K562 (cell line): ENCODE data around the gene MYH11. TPM values are rescaled to one million over a fixed set of nuclear protein-coding genes. Genes with fewer than 3 reads are reported as not detected.
A peak's percentile ranks its signal among the peaks of the same experiment; 100 is the strongest.

Experiments used
- BHLHE40 ChIP-seq: IDR thresholded peaks from 2 replicates; pipeline ENCODE4 v1.6.1; 2011; ENCODE audit warnings: low read length, improper control_type of control experiment
- DDX20 ChIP-seq: fragments of 450-650 bp; IDR thresholded peaks from 2 replicates; pipeline ENCODE4 v1.6.1; 2016; ENCODE audit warnings: missing genetic modification characterization, low read depth, mild to moderate bottlenecking, missing compliant biosample characterization, moderate library complexity
- DIDO1 ChIP-seq: fragments of 450-650 bp; IDR thresholded peaks from 2 replicates; pipeline ENCODE4 v1.6.1; 2016; ENCODE audit warnings: low read depth, missing biosample characterization, missing genetic modification characterization
- JUND ChIP-seq, 2 experiments: IDR thresholded peaks; 2 replicates in 1 of 2; 3 replicates in 1 of 2; pipeline ENCODE4 v1.6.1; 2011; ENCODE audit warnings: borderline replicate concordance in 2 of 2, low read depth in 2 of 2, low read length in 2 of 2, improper control_type of control experiment in 1 of 2, missing biosample characterization in 1 of 2, missing genetic modification characterization in 1 of 2, missing genetic modification reagents in 1 of 2
- MAFF ChIP-seq: IDR thresholded peaks from 2 replicates; pipeline ENCODE4 v1.6.1; 2012; ENCODE audit warnings: low read length, improper control_type of control experiment
- MYBL2 ChIP-seq, 2 experiments: fragments of 450-650 bp in 1 of 2; sonication (generic) in 1 of 2; formaldehyde crosslinking in 1 of 2; IDR thresholded peaks; 2 replicates each; pipeline versions ENCODE4 v1.6.1 to v1.8.1; 2017 to 2022; ENCODE audit warnings: borderline replicate concordance in 1 of 2, inconsistent platforms in 1 of 2, low read depth in 1 of 2, mild to moderate bottlenecking in 1 of 2, missing genetic modification reagents in 1 of 2, moderate library complexity in 1 of 2
- NFE2L1 ChIP-seq: fragments of 450-650 bp; IDR thresholded peaks from 2 replicates; pipeline ENCODE4 v1.6.1; 2016; ENCODE audit warnings: missing genetic modification characterization, low read depth, mild to moderate bottlenecking, missing compliant biosample characterization, moderate library complexity, borderline replicate concordance
- NR2C1 ChIP-seq, 2 experiments: fragments of 450-650 bp; IDR thresholded peaks; 2 replicates each; pipeline ENCODE4 v1.6.1; 2017; ENCODE audit warnings: mild to moderate bottlenecking in 2 of 2, antibody characterized with exemption in 1 of 2, inconsistent platforms in 1 of 2, missing compliant biosample characterization in 1 of 2, missing genetic modification characterization in 1 of 2
- RHOXF2B ChIP-seq: fragments of 250-450 bp; sonication (Bioruptor Pico); conservative IDR thresholded peaks from 2 replicates; pipeline ENCODE4 v1.5.1; 2021
- SIRT6 ChIP-seq: IDR thresholded peaks from one replicate; pipeline ENCODE4 v1.6.1; 2012; ENCODE audit warnings: low read depth, mild to moderate bottlenecking, control low read depth, inconsistent platforms, low read length, moderate library complexity
- SREBF1 ChIP-seq: fragments of 150-350 bp; IDR thresholded peaks from 2 replicates; pipeline ENCODE4 v1.6.1; 2014; ENCODE audit warnings: antibody characterized with exemption, low read depth, low read length, borderline replicate concordance
- TEAD1 ChIP-seq, 2 experiments: fragments of 450-650 bp in 1 of 2; sonication (generic) in 1 of 2; formaldehyde crosslinking; IDR thresholded peaks; 2 replicates each; pipeline versions ENCODE4 v1.4.0 to v1.8.0; 2020 to 2022; ENCODE audit warnings: mild to moderate bottlenecking in 2 of 2, missing genetic modification reagents in 1 of 2
- ZFX ChIP-seq: sonication (generic); formaldehyde crosslinking; IDR thresholded peaks from 2 replicates; pipeline ENCODE4 v1.8.0; 2022; ENCODE audit warnings: mild to moderate bottlenecking, missing genetic modification reagents, moderate library complexity
- ZNF316 ChIP-seq: fragments of 450-650 bp; IDR thresholded peaks from 2 replicates; pipeline ENCODE4 v1.6.1; 2016
- polyA plus RNA-seq, 8 experiments: library from polyadenylated mRNA; depleted of rRNA in 4 of 8; stranded (reverse) in 5 of 8; unstranded in 3 of 8; fragments of >200 nt; fragmentation: Nextera tagmentation in 2 of 8; fragmentation: Illumina TruSeq in 1 of 8; extraction: Ambion mirVana in 2 of 8; extraction: Trizol in 1 of 8; gene quantifications; 2 replicates each; pipeline versions ENCODE4 v1.2.1 to v1.2.3, GENCODE V29; 2011 to 2014; ENCODE audit warnings: inconsistent platforms in 1 of 8, missing spikeins in 1 of 8
- total RNA-seq, 7 experiments: library from RNA; depleted of rRNA in 6 of 7; stranded (reverse); fragments of >200 nt in 6 of 7; fragmentation: Illumina TruSeq in 2 of 7; extraction: Trizol in 2 of 7; gene quantifications; 2 replicates each; pipeline versions ENCODE4 v1.2.1 to v1.2.3, GENCODE V29; 2011 to 2021; ENCODE audit warnings: low replicate concordance in 1 of 7
- TF ChIP-seq, protein P1 (sequence below): fragments of 250-450 bp; sonication (Bioruptor Pico); IDR thresholded peaks from 2 replicates; pipeline ENCODE4 v1.4.0; 2020
- TF ChIP-seq, protein P2 (sequence below): IDR thresholded peaks from 2 replicates; pipeline ENCODE4 v1.6.1; 2012; ENCODE audit warnings: low read depth, low read length, improper control_type of control experiment, borderline replicate concordance
- TF ChIP-seq, protein P3 (sequence below): fragments of 450-650 bp; formaldehyde crosslinking; IDR thresholded peaks from 2 replicates; pipeline ENCODE4 v1.4.0; 2020; ENCODE audit warnings: mild to moderate bottlenecking, moderate library complexity

Gene MYH11
- total and polyA plus RNA-seq, 9 of the 15 experiments (the other 6 are each of a cell fraction or from before 2014, with no cell fraction given): 0.05 to 0.47 (median 0.08) TPM; not detected in 5

DNA sequence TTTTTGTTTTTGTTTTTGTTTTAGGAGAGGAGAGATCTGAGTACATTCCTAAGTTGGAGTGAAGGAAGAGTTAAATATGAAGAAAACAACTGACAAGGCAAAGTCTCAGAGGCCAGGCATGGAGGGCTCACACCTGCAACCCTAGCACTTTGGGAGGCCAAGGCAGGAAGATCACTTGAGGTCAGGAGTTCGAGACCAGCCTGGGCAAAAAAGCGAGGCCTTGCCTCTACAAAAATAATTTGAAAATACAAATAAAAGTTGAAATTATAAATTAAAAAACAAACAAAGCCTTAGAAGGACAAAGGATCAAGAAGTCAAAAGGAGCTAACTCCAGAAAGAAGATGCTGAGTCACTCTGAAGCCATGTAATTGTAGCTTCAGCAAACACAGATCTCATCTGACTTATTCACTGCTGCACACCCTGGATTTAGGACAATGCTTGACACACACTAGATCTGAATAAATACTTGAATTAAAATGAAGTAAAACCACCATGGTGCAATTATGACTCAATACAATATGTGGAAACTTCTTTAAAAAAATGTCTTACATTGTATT, 22.5 kb upstream of the MYH11 start (continued):
- TF ChIP-seq, protein P1, sequence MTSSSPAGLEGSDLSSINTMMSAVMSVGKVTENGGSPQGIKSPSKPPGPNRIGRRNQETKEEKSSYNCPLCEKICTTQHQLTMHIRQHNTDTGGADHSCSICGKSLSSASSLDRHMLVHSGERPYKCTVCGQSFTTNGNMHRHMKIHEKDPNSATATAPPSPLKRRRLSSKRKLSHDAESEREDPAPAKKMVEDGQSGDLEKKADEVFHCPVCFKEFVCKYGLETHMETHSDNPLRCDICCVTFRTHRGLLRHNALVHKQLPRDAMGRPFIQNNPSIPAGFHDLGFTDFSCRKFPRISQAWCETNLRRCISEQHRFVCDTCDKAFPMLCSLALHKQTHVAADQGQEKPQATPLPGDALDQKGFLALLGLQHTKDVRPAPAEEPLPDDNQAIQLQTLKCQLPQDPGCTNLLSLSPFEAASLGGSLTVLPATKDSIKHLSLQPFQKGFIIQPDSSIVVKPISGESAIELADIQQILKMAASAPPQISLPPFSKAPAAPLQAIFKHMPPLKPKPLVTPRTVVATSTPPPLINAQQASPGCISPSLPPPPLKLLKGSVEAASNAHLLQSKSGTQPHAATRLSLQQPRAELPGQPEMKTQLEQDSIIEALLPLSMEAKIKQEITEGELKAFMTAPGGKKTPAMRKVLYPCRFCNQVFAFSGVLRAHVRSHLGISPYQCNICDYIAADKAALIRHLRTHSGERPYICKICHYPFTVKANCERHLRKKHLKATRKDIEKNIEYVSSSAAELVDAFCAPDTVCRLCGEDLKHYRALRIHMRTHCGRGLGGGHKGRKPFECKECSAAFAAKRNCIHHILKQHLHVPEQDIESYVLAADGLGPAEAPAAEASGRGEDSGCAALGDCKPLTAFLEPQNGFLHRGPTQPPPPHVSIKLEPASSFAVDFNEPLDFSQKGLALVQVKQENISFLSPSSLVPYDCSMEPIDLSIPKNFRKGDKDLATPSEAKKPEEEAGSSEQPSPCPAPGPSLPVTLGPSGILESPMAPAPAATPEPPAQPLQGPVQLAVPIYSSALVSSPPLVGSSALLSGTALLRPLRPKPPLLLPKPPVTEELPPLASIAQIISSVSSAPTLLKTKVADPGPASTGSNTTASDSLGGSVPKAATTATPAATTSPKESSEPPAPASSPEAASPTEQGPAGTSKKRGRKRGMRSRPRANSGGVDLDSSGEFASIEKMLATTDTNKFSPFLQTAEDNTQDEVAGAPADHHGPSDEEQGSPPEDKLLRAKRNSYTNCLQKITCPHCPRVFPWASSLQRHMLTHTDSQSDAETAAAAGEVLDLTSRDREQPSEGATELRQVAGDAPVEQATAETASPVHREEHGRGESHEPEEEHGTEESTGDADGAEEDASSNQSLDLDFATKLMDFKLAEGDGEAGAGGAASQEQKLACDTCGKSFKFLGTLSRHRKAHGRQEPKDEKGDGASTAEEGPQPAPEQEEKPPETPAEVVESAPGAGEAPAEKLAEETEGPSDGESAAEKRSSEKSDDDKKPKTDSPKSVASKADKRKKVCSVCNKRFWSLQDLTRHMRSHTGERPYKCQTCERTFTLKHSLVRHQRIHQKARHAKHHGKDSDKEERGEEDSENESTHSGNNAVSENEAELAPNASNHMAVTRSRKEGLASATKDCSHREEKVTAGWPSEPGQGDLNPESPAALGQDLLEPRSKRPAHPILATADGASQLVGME: no peak
- TF ChIP-seq MAFF (peak; percentile 96), ZNF316 (peak; percentile 97), TEAD1 (CRISPR knock-in tag; IDR thresholded peaks at IDR 0.05) (0 out of 4 replicates have a peak, but pooled peaks of 1 of the 2 experiments have one; percentile 4), DIDO1 (tag) (no peak), NFE2L1 (tag) (peak; percentile 96), SREBF1 (no peak), MYBL2 (IDR thresholded peaks at IDR 0.05; ENCODE audit: low read depth) (no peak), MYBL2 (CRISPR knock-in tag; IDR thresholded peaks at IDR 0.05; ENCODE audit: borderline replicate concordance) (no peak), ZFX (CRISPR knock-in tag) (no peak), SIRT6 (no peak), JUND (IDR thresholded peaks at IDR 0.05; ENCODE audit: borderline replicate concordance, low read depth, low read length) (peak; percentile 57; the same call in 1 of the 2 replicates), JUND (tag; IDR thresholded peaks at IDR 0.05; ENCODE audit: borderline replicate concordance, low read depth, low read length) (peak; percentile 63; the same call in 2 of the 3 replicates), BHLHE40 (no peak), NR2C1 (IDR thresholded peaks at IDR 0.05) (no peak), NR2C1 (tag; IDR thresholded peaks at IDR 0.05) (peak; percentile 48; the same call in 1 of the 2 replicates), DDX20 (0 out of 2 replicates have a peak, but pooled peaks have one; percentile 30), RHOXF2B (no peak)
- TF ChIP-seq, protein P2, sequence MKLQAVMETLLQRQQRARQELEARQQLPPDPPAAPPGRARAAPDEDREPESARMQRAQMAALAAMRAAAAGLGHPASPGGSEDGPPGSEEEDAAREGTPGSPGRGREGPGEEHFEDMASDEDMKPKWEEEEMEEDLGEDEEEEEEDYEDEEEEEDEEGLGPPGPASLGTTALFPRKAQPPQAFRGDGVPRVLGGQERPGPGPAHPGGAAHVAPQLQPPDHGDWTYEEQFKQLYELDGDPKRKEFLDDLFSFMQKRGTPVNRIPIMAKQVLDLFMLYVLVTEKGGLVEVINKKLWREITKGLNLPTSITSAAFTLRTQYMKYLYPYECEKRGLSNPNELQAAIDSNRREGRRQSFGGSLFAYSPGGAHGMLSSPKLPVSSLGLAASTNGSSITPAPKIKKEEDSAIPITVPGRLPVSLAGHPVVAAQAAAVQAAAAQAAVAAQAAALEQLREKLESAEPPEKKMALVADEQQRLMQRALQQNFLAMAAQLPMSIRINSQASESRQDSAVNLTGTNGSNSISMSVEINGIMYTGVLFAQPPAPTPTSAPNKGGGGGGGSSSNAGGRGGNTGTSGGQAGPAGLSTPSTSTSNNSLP: peak; percentile 73; the same call in 1 of the 2 replicates
- TF ChIP-seq, protein P3, sequence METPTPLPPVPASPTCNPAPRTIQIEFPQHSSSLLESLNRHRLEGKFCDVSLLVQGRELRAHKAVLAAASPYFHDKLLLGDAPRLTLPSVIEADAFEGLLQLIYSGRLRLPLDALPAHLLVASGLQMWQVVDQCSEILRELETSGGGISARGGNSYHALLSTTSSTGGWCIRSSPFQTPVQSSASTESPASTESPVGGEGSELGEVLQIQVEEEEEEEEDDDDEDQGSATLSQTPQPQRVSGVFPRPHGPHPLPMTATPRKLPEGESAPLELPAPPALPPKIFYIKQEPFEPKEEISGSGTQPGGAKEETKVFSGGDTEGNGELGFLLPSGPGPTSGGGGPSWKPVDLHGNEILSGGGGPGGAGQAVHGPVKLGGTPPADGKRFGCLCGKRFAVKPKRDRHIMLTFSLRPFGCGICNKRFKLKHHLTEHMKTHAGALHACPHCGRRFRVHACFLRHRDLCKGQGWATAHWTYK: no peak
